Stimulated activated CD4-positive, alpha-beta T cell treated with anti-CD3 and anti-CD28 coated beads, Interleukin-1b, Interleukin-23, amount 100 ng/mL, for 4 hours (primary cell): ENCODE results near the gene MYL6.
"Not testable (repeated sequence)": the region's sequence is repeated elsewhere in the genome, so short reads cannot be mapped to it uniquely, and the experiment has no call there.

Source experiments
- DNase-seq, 2 donors: peaks; one replicate each; pipeline ENCODE4 v3.0.0-alpha.2; 2020; ENCODE audit warnings: low read depth in 2 of 2

The MYL6 gene

GRCh38 chr12:56156464-56157200 lies 1.5 kb upstream of the MYL6 start:
- DNase-seq: not testable (repeated sequence)

DNA sequence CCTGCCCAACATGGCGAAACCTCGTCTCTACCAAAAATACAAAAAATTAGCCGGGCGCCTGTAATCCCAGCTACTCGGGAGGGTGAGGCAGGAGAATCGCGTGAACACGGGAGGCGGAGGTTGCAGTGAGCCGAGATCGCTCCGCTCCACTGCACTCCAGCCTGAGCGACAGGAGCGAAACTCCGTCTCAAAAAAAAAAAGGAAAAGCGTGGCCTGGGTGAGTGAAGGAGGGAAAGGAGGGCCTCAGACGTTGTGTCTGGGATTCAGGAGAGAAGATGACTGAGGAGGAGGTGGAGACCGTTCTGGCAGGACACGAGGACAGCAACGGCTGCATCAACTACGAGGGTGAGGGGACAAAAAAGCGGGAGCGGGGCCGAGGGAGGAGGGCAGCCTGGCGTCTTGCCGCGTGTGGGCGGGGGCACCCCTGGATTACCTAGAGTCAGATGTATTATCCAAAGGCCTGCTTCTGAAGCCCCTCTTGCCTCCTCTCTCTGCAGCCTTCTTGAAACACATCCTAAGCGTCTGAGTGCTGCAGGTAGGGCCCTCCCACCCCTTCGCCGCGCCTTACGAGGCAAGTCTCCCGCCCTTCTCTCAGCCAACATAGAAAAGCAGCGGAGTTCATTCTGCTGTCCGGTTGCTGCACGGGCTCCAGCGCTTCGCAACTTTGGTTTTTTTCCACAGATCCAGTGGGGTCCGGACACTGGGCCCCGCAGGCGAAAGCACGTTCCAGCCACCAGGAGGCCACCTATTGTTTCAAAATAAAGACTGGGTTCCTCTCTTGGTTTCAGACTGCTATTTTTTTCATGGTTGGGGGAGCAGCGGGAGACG lies 744 bp upstream of the MYL6 start:
- DNase-seq: peak in 1 of 2 donors; percentile 41

- DNase-seq: no peak
Measured at GRCh38 chr12:56158926-56159461, 835 bp downstream of the MYL6 start.

DNA sequence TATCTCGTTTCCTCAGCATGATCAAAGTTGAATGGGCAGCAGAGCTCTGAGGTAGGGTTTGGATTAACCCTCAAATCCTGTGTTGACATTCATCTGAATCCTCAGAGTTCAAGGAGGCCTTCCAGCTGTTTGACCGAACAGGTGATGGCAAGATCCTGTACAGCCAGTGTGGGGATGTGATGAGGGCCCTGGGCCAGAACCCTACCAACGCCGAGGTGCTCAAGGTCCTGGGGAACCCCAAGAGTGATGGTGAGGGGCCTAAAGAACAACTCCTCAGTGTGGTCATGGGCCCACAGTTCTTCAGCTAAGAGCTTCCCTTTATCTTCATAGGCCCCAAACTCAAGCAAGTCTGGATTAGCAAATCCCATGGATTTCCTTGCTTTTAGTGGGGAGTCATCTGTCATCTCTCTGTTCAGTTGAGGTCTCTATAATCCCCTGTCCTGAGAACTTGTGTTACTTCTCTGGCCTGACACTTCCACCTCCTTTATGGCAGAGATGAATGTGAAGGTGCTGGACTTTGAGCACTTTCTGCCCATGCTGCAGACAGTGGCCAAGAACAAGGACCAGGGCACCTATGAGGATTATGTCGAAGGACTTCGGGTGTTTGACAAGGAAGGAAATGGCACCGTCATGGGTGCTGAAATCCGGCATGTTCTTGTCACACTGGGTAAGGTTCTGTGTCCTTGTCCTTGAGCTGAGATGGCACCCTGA lies 1.5 kb downstream of the MYL6 start:
- no peak for DNase-seq

DNA sequence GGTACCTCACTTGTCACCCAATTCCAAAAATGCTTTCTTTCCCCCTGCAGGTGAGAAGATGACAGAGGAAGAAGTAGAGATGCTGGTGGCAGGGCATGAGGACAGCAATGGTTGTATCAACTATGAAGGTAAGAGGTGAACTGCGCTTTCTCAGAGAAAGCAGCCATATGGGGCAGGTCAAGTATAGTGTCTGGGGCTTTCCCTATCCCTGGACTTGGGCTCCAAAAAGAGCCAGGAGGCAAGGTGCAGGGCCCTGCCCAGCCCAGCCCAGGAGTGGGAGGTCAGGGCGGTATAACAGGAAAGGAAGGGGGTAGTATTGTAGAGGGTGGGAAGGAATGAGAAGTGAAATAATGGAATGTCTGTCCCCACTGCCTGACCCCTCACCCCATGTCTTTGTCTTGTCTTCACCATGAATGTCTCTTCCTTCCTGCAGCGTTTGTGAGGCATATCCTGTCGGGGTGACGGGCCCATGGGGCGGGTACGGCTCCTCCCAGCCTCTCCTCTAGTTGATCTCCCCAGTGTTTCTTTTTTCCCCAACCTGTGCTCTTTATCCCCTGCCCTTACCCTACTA lies 2.1 kb downstream of the MYL6 start:
- peak in 1 of 2 donors; percentile 32 for DNase-seq

GRCh38 chr12:56160894-56161689 lies 2.9 kb downstream of the MYL6 start:
- DNase-seq: no peak

- no peak for DNase-seq
Measured at GRCh38 chr12:56161690-56162351, 3.7 kb downstream of the MYL6 start.

DNA sequence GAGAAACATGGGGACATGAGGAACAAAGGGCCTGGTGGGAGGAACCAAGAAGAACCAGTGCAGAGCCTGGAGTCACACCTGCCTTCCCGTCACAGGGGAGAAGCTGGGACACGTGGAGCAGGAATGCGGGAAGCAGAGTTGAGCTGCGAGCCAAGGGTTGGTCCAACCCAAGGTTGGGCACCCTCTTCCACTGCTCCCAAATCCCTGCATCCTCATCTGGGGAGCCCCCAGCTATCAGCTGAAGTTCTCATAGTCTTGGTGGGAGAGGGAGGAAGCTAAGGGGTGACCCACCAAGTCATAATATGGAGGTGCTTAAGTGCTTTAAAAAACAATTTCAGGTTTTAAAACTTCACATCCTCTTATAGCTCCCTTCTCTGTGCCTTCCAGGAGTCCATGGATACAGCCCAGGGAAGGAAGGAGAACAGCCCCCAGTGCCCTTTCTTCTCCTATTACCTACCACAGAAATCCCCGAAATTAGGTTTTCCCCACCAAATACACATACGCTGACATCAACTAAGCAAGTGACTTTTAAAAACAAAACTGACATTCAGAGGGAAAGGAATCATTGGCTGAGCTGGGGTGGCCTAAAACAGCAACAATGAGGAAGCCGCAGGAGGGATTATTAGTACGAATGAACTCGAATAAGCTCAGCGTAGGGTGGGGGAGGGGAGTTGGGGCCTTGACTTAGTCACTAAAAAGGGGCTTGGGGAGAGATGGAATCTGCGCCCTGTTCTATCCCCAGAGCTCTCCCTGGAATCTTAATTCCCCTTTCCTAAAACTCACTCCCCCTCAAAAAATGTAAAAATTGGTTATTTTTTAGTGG lies 4.5 kb downstream of the MYL6 start:
- DNase-seq: no peak

GRCh38 chr12:56163533-56164344 lies 5.6 kb downstream of the MYL6 start:
- no peak for DNase-seq

DNA sequence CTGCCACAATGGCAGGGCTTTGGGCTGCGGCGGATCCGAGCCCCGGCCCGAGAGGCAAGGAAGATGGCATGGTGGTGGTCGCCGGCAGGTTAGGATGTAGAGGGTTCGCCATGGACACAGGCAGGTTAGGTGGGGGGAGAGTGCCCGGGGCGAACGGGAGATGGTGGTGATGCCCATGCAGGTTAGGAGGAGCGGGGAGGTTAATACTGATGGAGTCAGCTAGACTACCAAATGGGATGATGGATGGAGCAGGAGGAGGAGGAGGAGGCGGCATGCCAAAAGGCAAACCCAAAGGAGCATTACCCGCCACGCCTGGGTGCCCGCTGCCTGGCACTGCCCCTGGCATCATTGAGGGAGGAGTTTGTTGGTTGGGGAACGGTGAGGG lies 6.2 kb downstream of the MYL6 start:
- no peak for DNase-seq

DNA sequence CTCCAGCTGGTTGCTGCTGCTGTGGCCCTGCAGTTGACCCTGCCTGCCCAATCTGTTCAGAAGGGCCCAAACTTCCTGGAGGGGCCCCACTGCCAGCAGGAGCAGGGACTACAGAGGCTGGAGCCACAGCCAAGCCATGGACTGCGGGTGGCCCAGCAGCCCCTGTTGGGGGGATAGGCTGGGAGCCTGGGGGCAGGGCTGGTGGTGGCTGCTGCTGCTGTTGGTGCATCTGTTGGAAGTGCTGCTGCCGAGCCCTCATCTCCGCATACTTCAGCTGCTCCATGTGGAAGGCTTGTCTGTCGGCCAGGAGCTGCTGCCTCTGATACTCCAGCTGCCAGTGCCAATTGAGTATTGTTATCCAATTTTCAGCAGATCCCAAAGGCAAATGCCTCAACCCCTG lies 7.2 kb downstream of the MYL6 start:
- DNase-seq: no peak

GRCh38 chr12:56169229-56169759 lies 11.1 kb downstream of the MYL6 start:
- DNase-seq: no peak

DNA sequence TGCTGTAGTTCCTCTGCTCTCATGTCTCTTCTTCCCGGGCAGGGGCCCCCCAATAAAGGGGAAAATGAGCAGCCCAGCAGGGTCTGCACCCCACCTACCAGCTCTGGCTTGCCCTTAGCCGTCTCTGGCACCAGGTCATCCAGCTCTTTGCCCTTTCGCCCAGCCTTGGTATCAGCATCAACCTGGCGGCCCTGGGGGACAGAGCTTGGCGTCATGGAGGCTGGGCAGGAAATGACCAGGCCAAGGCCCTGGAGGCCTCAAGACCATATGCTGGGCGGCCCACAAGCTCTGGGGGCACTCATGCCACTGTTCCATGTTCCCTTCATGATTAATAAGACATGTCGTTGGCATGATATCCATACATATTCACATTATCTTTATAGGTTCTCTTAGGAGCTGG lies 14.7 kb downstream of the MYL6 start:
- DNase-seq: no peak

DNA sequence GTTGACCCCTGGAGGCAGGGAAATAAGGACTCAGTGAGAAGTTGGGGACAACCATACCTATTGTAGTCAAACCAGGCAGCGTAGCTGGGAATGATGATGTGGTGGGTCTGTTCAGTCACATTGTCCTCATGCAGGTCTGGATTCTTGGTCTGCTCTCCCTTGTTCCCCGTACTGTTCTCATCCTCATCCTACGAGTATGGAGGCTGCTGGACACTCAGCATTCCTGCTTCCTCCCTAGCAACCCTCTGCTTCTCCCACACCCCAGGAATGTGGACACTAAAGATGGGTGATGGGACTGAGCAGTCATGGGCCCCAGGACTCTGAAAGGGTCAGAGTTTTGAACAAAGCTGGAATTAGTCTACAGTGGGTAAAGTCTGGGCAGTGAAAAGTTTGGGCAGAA lies 20.2 kb downstream of the MYL6 start:
- DNase-seq: no peak

DNA sequence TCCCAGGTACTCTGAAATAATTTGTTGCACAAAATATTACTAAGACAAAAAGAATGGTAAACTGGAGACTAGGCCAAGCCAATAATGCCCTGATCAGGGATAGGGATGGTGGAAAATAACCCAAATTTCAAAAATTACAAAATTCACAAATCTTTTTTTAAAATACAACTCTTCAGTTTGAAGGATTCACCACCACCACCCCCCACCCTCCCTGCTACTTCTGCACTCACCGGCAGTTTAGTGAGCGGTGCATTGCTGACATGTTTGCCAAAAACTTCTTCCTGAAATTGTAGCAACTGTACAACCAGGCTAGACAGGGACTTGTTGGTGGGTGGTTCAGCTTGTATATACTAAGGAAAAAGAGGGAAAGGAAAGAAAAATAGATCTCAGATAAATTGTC lies 28.8 kb downstream of the MYL6 start:
- DNase-seq: no peak

DNA sequence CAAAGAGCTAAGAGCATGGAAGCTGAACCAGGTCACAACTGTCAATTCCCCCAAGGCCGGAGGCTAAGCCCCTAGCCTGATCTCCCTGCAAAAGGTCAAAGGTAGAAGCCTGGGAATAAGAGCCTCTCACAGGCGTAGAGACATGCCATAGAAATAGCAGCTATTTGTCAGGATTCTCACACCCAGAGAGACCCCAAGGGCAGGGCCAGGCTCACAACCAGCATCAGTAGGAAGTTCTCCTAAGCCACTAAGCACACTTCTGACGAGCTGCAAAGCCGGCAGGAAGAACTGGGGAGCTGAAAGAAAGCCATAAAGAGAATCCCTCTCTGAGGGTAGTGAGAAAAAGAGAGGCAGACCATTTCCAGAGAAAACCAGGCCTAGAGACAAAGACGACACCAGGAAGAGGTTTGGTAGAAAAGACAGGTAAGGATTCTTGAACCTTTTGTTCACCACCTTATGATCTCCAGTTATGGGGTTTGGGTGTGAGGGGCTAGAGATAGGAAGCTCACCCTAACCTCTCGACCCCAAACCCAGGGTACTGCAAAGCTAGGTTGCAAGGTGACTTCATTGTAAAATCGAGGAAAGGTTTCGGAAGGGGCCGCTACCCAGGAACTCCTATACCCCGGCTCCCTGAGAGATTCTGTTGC lies 30.1 kb downstream of the MYL6 start:
- DNase-seq: no peak

GRCh38 chr12:56188778-56189098 lies 30.6 kb downstream of the MYL6 start:
- DNase-seq: peak; percentile 5 to 12
